Measurements from ENCODE around the gene ANO10.

GRCh38 chr3:43632269-43632733 is 10.5 kb upstream of the ANO10 start:
- no peak for TF ChIP-seq CTCF (conservative IDR thresholded peaks at IDR 0.05 in 1 of 2, IDR thresholded peaks at IDR 0.05 in 1 of 2; ENCODE audit: extremely low read depth in 1 of 2, insufficient read depth in 1 of 2, low read depth in 1 of 2, low read length in 2 of 2)
- no peak for TF ChIP-seq EZH2 (IDR thresholded peaks at IDR 0.05; ENCODE audit: borderline replicate concordance, low read length)
